Kidney (tissue), 14 donors: Measurements from ENCODE around the gene CIB2. TPM values are rescaled to one million over a fixed set of nuclear protein-coding genes. Genes with fewer than 3 reads are reported as not detected.
A peak's percentile ranks its signal among the peaks of the same experiment; 100 is the strongest.

ENCODE experiments used
- DNase-seq, 5 donors: peaks; one replicate each; pipeline ENCODE4 v3.0.0-alpha.2; 2013 to 2020
- FAIRE-seq: peaks from 2 replicates; lab custom pipeline; 2012; peaks lifted over from hg19 to GRCh38; lab: Jason Lieb, UNC
- H3K27ac ChIP-seq, 2 donors: one replicate each; pipeline ENCODE4 v1.7.0; 2013; ENCODE audit warnings: low read depth in 2 of 2, low read length in 2 of 2, inconsistent platforms in 1 of 2
- H3K27me3 ChIP-seq: one replicate; pipeline ENCODE4 v1.7.1; 2013; ENCODE audit warnings: low read length, inconsistent platforms; ENCODE audit not compliant: control insufficient read depth, insufficient read depth
- H3K36me3 ChIP-seq, 3 donors: one replicate each; pipeline versions ENCODE4 v1.7.0 to v1.7.1; 2013; ENCODE audit warnings: low read length in 3 of 3, control low read depth in 1 of 3, inconsistent platforms in 1 of 3; ENCODE audit not compliant: insufficient read depth in 3 of 3, control insufficient read depth in 2 of 3
- H3K4me1 ChIP-seq, 3 donors: one replicate each; pipeline versions ENCODE4 v1.7.0 to v1.7.1; 2013; ENCODE audit warnings: low read length in 3 of 3, inconsistent platforms in 1 of 3, low read depth in 1 of 3; ENCODE audit not compliant: control insufficient read depth in 2 of 3, insufficient read depth in 2 of 3
- H3K4me3 ChIP-seq, 3 donors: one replicate each; pipeline versions ENCODE4 v1.7.0 to v1.8.1; 2013; ENCODE audit warnings: low read length in 3 of 3, control low read depth in 1 of 3, inconsistent platforms in 1 of 3
- H3K9ac ChIP-seq, 3 donors: one replicate each; pipeline versions ENCODE4 v1.7.0 to v1.7.1; 2013; ENCODE audit warnings: low read length in 3 of 3, control low read depth in 1 of 3, inconsistent platforms in 1 of 3
- H3K9me3 ChIP-seq, 3 donors: one replicate each; pipeline versions ENCODE4 v1.7.0 to v1.7.1; 2013; ENCODE audit warnings: low read length in 3 of 3, control low read depth in 1 of 3, inconsistent platforms in 1 of 3; ENCODE audit not compliant: control insufficient read depth in 2 of 3, insufficient read depth in 1 of 3
- CTCF ChIP-seq: IDR thresholded peaks from 3 replicates; pipeline ENCODE4 v1.5.1; 2012; ENCODE audit warnings: mild to moderate bottlenecking, moderate library complexity, borderline replicate concordance; ENCODE audit not compliant: insufficient read depth; ENCODE audit errors: extremely low read depth
- intact Hi-C: fragments of 100-400 bp; cut with DNase I; formaldehyde crosslinking; loops from one replicate; pipeline ENCODE4 v1.11.1; 2022
- polyA plus RNA-seq: library from polyadenylated mRNA; stranded (reverse); fragments of 350-450 nt; fragmentation: Illumina TruSeq; extraction: RNeasy Lipid Tissue Mini Kit (QIAGEN cat#74804); gene quantifications from one replicate; pipeline ENCODE4 v1.2.3, GENCODE V29; 2014; ENCODE audit warnings: low read depth, low replicate concordance; ENCODE audit not compliant: insufficient read depth
- total RNA-seq: library from RNA; stranded (reverse); fragmentation: NEBNext Ultra II Directional; extraction: Animal tissue kit (Norgen Biotek cat#: 25700); gene quantifications from one replicate; pipeline ENCODE4 v1.2.1, GENCODE V29; 2021
- donor health status: control.
- donor health status: control.
- donor health status: control.
- donor health status: control.
- donor health status: control.
- donor health status: DM: yes; HTN: yes; CAD: no.
- donor health status: Normal renal cell carcinoma (clear cell type).

CIB2 gene
- total and polyA plus RNA-seq, 2 donors from 2014 or later, result 13.7 to 29.9 TPM

- Histone ChIP-seq H3K27me3 (no peaks in the 10 kb centered on the region), H3K36me3 (peaks cover 0 to 2% (median 0%) of the 10 kb centered on the region in 3 donors), H3K4me3 (no peak overlapping the region), H3K9ac (no peak overlapping the region), H3K27ac (no peak overlapping the region), H3K4me1 (no peaks in the 10 kb centered on the region), H3K9me3 (no peaks in the 10 kb centered on the region)
- TF ChIP-seq CTCF, result no peak
- DNase-seq (no peak), FAIRE-seq (no peak)
- intact Hi-C loops, result loop anchor here (10.0 kb wide), 1 partner anchor 67 kb away; no protein-coding TSS in a partner anchor
Observed at GRCh38 chr15:78178064-78178463, 46.8 kb upstream of the CIB2 start.

- Histone ChIP-seq H3K4me1 (no peaks in the 10 kb centered on the region), H3K27me3 (no peaks in the 10 kb centered on the region), H3K9me3 (no peaks in the 10 kb centered on the region), H3K4me3 (no peak overlapping the region), H3K27ac (no peak overlapping the region), H3K9ac (no peak overlapping the region), H3K36me3 (peaks cover 0 to 2% (median 0%) of the 10 kb centered on the region in 3 donors)
- FAIRE-seq (no peak), DNase-seq (peak in 3 of 5 donors; percentile 27 to 44 (median 37))
- peak; percentile 28 for TF ChIP-seq CTCF
- intact Hi-C loops, result loop anchor here (10.0 kb wide), 1 partner anchor 67 kb away; no protein-coding TSS in a partner anchor
Observed at GRCh38 chr15:78177447-78177873, 46.2 kb upstream of the CIB2 start.

- FAIRE-seq, result no peak
- Histone ChIP-seq H3K27me3 (no peaks in the 10 kb centered on the region), H3K27ac (no peak overlapping the region), H3K36me3 (peaks cover 0 to 13% (median 6%) of the 10 kb centered on the region in 3 donors), H3K4me3 (no peak overlapping the region), H3K9me3 (no peaks in the 10 kb centered on the region), H3K9ac (no peak overlapping the region), H3K4me1 (no peaks in the 10 kb centered on the region)
- DNase-seq, result no peak
- TF ChIP-seq CTCF, result no peak
- intact Hi-C loops, result loop anchor here (10.0 kb wide), 1 partner anchor 69 kb away; no protein-coding TSS in a partner anchor
Observed at GRCh38 chr15:78175330-78175729, 44.1 kb upstream of the CIB2 start.

GRCh38 chr15:78174401-78174800, 43.2 kb upstream of the CIB2 start:
- FAIRE-seq, result no peak
- H3K4me3 ChIP-seq, result no peak overlapping the region
- H3K9me3 ChIP-seq, result no peaks in the 10 kb centered on the region
- TF ChIP-seq CTCF, result no peak
- H3K36me3 ChIP-seq, result peaks cover 0 to 21% (median 12%) of the 10 kb centered on the region in 3 donors
- no peaks in the 10 kb centered on the region for H3K27me3 ChIP-seq
- no peaks in the 10 kb centered on the region for H3K4me1 ChIP-seq
- DNase-seq, result no peak
- H3K9ac ChIP-seq, result no peak overlapping the region
- intact Hi-C loops, result loop anchor here (10.0 kb wide), 1 partner anchor 70 kb away; no protein-coding TSS in a partner anchor
- no peak overlapping the region for H3K27ac ChIP-seq
